ENCODE results near the gene SMCP. TPM values are rescaled to one million over a fixed set of nuclear protein-coding genes. Genes with fewer than 3 reads are reported as not detected.
A peak's percentile ranks its signal among the peaks of the same experiment; 100 is the strongest.

SMCP gene
- total and polyA plus RNA-seq, 2 donors (not counting 1 experiment from before 2014, with no cell fraction given), result 0.12 to 0.17 TPM

DNA sequence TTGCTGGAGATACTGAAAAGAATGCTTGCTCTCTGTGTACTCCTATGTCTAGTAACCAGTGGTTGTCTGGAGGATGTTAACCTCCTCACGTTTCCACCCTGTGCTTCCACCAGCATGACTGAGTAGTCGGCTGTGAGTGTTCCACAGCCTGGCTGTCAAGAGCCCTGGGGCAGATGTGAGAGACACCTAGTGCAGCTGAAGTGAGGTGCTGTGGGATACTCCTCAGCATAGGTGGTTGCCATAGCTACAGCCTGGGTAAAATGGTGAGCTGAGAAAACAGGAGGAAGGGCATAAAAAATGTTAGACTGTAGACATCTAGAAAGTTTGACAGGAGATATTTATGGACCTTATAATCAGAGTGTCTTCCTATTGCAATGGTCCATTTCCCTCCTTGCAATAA is 46.1 kb downstream of the SMCP start:
- no peak overlapping the region for H3K9ac ChIP-seq (ENCODE audit: insufficient read depth, low read length)
- no peaks in the 10 kb centered on the region for H3K27me3 ChIP-seq (ENCODE audit: control insufficient read depth, insufficient read depth, low read length)
- H3K79me2 ChIP-seq (ENCODE audit: control insufficient read depth, insufficient read depth, low read length), result no peaks in the 10 kb centered on the region
- no peak overlapping the region for H3K27ac ChIP-seq (ENCODE audit: insufficient read depth, low read length)
- TF ChIP-seq, protein P1, sequence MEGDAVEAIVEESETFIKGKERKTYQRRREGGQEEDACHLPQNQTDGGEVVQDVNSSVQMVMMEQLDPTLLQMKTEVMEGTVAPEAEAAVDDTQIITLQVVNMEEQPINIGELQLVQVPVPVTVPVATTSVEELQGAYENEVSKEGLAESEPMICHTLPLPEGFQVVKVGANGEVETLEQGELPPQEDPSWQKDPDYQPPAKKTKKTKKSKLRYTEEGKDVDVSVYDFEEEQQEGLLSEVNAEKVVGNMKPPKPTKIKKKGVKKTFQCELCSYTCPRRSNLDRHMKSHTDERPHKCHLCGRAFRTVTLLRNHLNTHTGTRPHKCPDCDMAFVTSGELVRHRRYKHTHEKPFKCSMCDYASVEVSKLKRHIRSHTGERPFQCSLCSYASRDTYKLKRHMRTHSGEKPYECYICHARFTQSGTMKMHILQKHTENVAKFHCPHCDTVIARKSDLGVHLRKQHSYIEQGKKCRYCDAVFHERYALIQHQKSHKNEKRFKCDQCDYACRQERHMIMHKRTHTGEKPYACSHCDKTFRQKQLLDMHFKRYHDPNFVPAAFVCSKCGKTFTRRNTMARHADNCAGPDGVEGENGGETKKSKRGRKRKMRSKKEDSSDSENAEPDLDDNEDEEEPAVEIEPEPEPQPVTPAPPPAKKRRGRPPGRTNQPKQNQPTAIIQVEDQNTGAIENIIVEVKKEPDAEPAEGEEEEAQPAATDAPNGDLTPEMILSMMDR (conservative IDR thresholded peaks at IDR 0.05 in 1 of 2, IDR thresholded peaks at IDR 0.05 in 1 of 2; ENCODE audit: low read depth in 1 of 2, low read length in 2 of 2), result no peak
- no peak for TF ChIP-seq EZH2 (IDR thresholded peaks at IDR 0.05; ENCODE audit: low read length, missing control alignments)
- no peak overlapping the region for H2AFZ ChIP-seq (ENCODE audit: low read length)
- no peaks in the 10 kb centered on the region for H4K20me1 ChIP-seq (ENCODE audit: control insufficient read depth, extremely low read depth, insufficient read depth, low read length)
- no peak overlapping the region for H3K4me2 ChIP-seq (ENCODE audit: extremely low read depth, insufficient read depth, low read length)
- no peak for DNase-seq (ENCODE audit: low read depth in 2 of 2)
- no peaks in the 10 kb centered on the region for H3K9me3 ChIP-seq (ENCODE audit: control insufficient read depth, insufficient read depth, low read depth, low read length)
- no peaks in the 10 kb centered on the region for H3K36me3 ChIP-seq (ENCODE audit: control insufficient read depth, insufficient read depth, low read length)
- no peaks in the 10 kb centered on the region for H3K4me1 ChIP-seq (ENCODE audit: control insufficient read depth, extremely low read depth, insufficient read depth, low read length)
- no peak overlapping the region for H3K4me3 ChIP-seq (replicated peaks in 1 of 4; ENCODE audit: control extremely low read depth in 1 of 4, insufficient read depth in 1 of 4, low read depth in 3 of 4, low read length in 4 of 4)

DNA sequence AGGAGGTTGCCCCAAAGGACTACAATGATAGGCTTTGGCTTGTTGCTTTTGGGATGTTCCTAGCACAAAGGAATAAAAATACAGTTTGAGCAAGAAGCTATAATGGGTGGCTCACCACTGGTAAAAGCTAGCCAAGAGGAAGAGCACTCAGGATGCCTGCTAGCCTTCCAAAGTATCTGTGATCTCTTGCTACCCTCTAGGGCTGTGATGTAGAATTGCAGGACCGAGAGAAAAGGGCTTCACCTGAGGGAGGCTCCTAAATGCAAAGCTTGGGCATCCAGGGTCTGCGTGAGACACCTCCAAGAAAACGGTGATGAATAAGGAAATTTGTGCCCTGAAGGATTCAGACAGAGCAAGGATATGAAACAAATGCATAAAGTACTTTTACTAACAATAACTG is 48.0 kb downstream of the SMCP start:
- Histone ChIP-seq H3K27ac (ENCODE audit: insufficient read depth, low read length) (no peak overlapping the region), H3K9me3 (ENCODE audit: control insufficient read depth, insufficient read depth, low read depth, low read length) (no peaks in the 10 kb centered on the region), H2AFZ (ENCODE audit: low read length) (no peak overlapping the region), H4K20me1 (ENCODE audit: control insufficient read depth, extremely low read depth, insufficient read depth, low read length) (no peaks in the 10 kb centered on the region), H3K9ac (ENCODE audit: insufficient read depth, low read length) (no peak overlapping the region), H3K27me3 (ENCODE audit: control insufficient read depth, insufficient read depth, low read length) (no peaks in the 10 kb centered on the region), H3K4me2 (ENCODE audit: extremely low read depth, insufficient read depth, low read length) (no peak overlapping the region), H3K4me3 (replicated peaks in 1 of 4; ENCODE audit: control extremely low read depth in 1 of 4, insufficient read depth in 1 of 4, low read depth in 3 of 4, low read length in 4 of 4) (no peak overlapping the region), H3K79me2 (ENCODE audit: control insufficient read depth, insufficient read depth, low read length) (no peaks in the 10 kb centered on the region), H3K4me1 (ENCODE audit: control insufficient read depth, extremely low read depth, insufficient read depth, low read length) (no peaks in the 10 kb centered on the region), H3K36me3 (ENCODE audit: control insufficient read depth, insufficient read depth, low read length) (no peaks in the 10 kb centered on the region)
- peak; percentile 6 to 22 for DNase-seq (ENCODE audit: low read depth in 2 of 2)
- no peak for TF ChIP-seq EZH2 (IDR thresholded peaks at IDR 0.05; ENCODE audit: low read length, missing control alignments)
- TF ChIP-seq, protein P1 (conservative IDR thresholded peaks at IDR 0.05 in 1 of 2, IDR thresholded peaks at IDR 0.05 in 1 of 2; ENCODE audit: low read depth in 1 of 2, low read length in 2 of 2), result peak; percentile 33 to 90

DNA sequence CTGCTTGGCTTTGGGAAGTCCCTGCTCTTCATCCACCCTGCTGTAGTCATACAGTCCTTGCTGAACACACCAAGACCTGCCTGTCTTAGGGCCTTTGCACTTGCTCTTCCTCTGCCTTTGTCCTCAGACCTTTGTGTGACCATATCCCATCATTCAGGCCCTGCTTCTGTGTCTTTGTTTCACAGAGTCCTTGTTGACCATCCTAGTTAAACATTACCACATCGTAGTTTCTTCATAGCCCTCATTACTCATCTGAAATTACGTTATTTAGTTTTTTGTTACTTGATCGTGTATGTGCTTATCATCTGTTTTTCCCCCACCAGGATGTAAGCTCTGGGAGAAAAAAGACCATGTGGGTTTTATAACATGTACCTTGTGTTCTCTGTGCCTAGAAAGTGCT is 50.5 kb downstream of the SMCP start:
- no peaks in the 10 kb centered on the region for H4K20me1 ChIP-seq (ENCODE audit: control insufficient read depth, extremely low read depth, insufficient read depth, low read length)

More for the DNA sequence above, 50.5 kb downstream of the SMCP start:
- no peaks in the 10 kb centered on the region for H3K79me2 ChIP-seq (ENCODE audit: control insufficient read depth, insufficient read depth, low read length)
- H3K4me2 ChIP-seq (ENCODE audit: extremely low read depth, insufficient read depth, low read length), result no peak overlapping the region
- no peaks in the 10 kb centered on the region for H3K4me1 ChIP-seq (ENCODE audit: control insufficient read depth, extremely low read depth, insufficient read depth, low read length)
- TF ChIP-seq, protein P1 (conservative IDR thresholded peaks at IDR 0.05 in 1 of 2, IDR thresholded peaks at IDR 0.05 in 1 of 2; ENCODE audit: low read depth in 1 of 2, low read length in 2 of 2), result no peak
- TF ChIP-seq EZH2 (IDR thresholded peaks at IDR 0.05; ENCODE audit: low read length, missing control alignments), result no peak
- no peaks in the 10 kb centered on the region for H3K36me3 ChIP-seq (ENCODE audit: control insufficient read depth, insufficient read depth, low read length)
- H3K9me3 ChIP-seq (ENCODE audit: control insufficient read depth, insufficient read depth, low read depth, low read length), result no peaks in the 10 kb centered on the region
- no peak overlapping the region for H3K4me3 ChIP-seq (replicated peaks in 1 of 4; ENCODE audit: control extremely low read depth in 1 of 4, insufficient read depth in 1 of 4, low read depth in 3 of 4, low read length in 4 of 4)
- no peak for DNase-seq (ENCODE audit: low read depth in 2 of 2)
- H2AFZ ChIP-seq (ENCODE audit: low read length), result no peak overlapping the region
- no peak overlapping the region for H3K27ac ChIP-seq (ENCODE audit: insufficient read depth, low read length)
- no peak overlapping the region for H3K9ac ChIP-seq (ENCODE audit: insufficient read depth, low read length)
- no peaks in the 10 kb centered on the region for H3K27me3 ChIP-seq (ENCODE audit: control insufficient read depth, insufficient read depth, low read length)
